ENCODE data around the gene GPR75.
"Not testable (repeated sequence)": the region's sequence is repeated elsewhere in the genome, so short reads cannot be mapped to it uniquely, and the experiment has no call there.

The GPR75 gene

GRCh38 chr2:53856272-53856671 lies 3.5 kb downstream of the GPR75 start:
- H3K27me3 ChIP-seq (ENCODE audit: insufficient read depth, insufficient read length) = no peaks in the 10 kb centered on the region
- H3K36me3 ChIP-seq (ENCODE audit: insufficient read depth, insufficient read length, low read length) = peaks cover 25% of the 10 kb centered on the region
- no peaks in the 10 kb centered on the region for H3K9me3 ChIP-seq (ENCODE audit: insufficient read depth, low read length)
- no peak for TF ChIP-seq ZNF274 (IDR thresholded peaks at IDR 0.05; ENCODE audit: low read depth, low read length)
- no peak for TF ChIP-seq SUZ12 (IDR thresholded peaks at IDR 0.05; ENCODE audit: extremely low read depth, insufficient read depth, insufficient read length)
- no peak for TF ChIP-seq YY1 (IDR thresholded peaks at IDR 0.05; ENCODE audit: insufficient read depth, insufficient read length)
- DNase-seq (ENCODE audit: low read depth, low spot score) = no peak
- H3K4me1 ChIP-seq (ENCODE audit: insufficient read depth, insufficient read length) = no peaks in the 10 kb centered on the region
- no peak overlapping the region for H3K4me3 ChIP-seq (ENCODE audit: insufficient read length, low read depth)
- no peak overlapping the region for H3K9ac ChIP-seq (ENCODE audit: insufficient read length, low read depth)

- no peak for DNase-seq (ENCODE audit: low read depth, low spot score)
- Histone ChIP-seq H3K4me1 (ENCODE audit: insufficient read depth, insufficient read length) (no peaks in the 10 kb centered on the region), H3K9ac (ENCODE audit: insufficient read length, low read depth) (no peak overlapping the region), H3K9me3 (ENCODE audit: insufficient read depth, low read length) (no peaks in the 10 kb centered on the region), H3K27me3 (ENCODE audit: insufficient read depth, insufficient read length) (no peaks in the 10 kb centered on the region), H3K4me3 (ENCODE audit: insufficient read length, low read depth) (no peak overlapping the region), H3K36me3 (ENCODE audit: insufficient read depth, insufficient read length, low read length) (peaks cover 22% of the 10 kb centered on the region)
- TF ChIP-seq ZNF274 (IDR thresholded peaks at IDR 0.05; ENCODE audit: low read depth, low read length) = no peak
- no peak for TF ChIP-seq SUZ12 (IDR thresholded peaks at IDR 0.05; ENCODE audit: extremely low read depth, insufficient read depth, insufficient read length)
- TF ChIP-seq YY1 (IDR thresholded peaks at IDR 0.05; ENCODE audit: insufficient read depth, insufficient read length) = no peak
These were observed 5.1 kb downstream of the GPR75 start for GRCh38 chr2:53854678-53855077.

GRCh38 chr2:53852532-53852931 lies 7.2 kb downstream of the GPR75 start:
- Histone ChIP-seq H3K4me1 (ENCODE audit: insufficient read depth, insufficient read length) (no peaks in the 10 kb centered on the region), H3K27me3 (ENCODE audit: insufficient read depth, insufficient read length) (no peaks in the 10 kb centered on the region), H3K9me3 (ENCODE audit: insufficient read depth, low read length) (no peaks in the 10 kb centered on the region), H3K9ac (ENCODE audit: insufficient read length, low read depth) (no peak overlapping the region), H3K36me3 (ENCODE audit: insufficient read depth, insufficient read length, low read length) (peaks cover 22% of the 10 kb centered on the region), H3K4me3 (ENCODE audit: insufficient read length, low read depth) (no peak overlapping the region)
- DNase-seq (ENCODE audit: low read depth, low spot score) = no peak
- TF ChIP-seq ZNF274 (IDR thresholded peaks at IDR 0.05; ENCODE audit: low read depth, low read length) (no peak), YY1 (IDR thresholded peaks at IDR 0.05; ENCODE audit: insufficient read depth, insufficient read length) (no peak), SUZ12 (IDR thresholded peaks at IDR 0.05; ENCODE audit: extremely low read depth, insufficient read depth, insufficient read length) (no peak)

GRCh38 chr2:53851052-53851757 lies 8.6 kb downstream of the GPR75 start:
- H3K4me3 ChIP-seq (ENCODE audit: insufficient read length, low read depth); H3K4me1 ChIP-seq (ENCODE audit: insufficient read depth, insufficient read length); H3K27me3 ChIP-seq (ENCODE audit: insufficient read depth, insufficient read length); H3K9ac ChIP-seq (ENCODE audit: insufficient read length, low read depth); DNase-seq (ENCODE audit: low read depth, low spot score); H3K9me3 ChIP-seq (ENCODE audit: insufficient read depth, low read length): not testable (repeated sequence)
- H3K36me3 ChIP-seq (ENCODE audit: insufficient read depth, insufficient read length, low read length) = peaks cover 22% of the 10 kb centered on the region

- Histone ChIP-seq H3K27me3 (ENCODE audit: insufficient read depth, insufficient read length) (no peaks in the 10 kb centered on the region), H3K4me3 (ENCODE audit: insufficient read length, low read depth) (no peak overlapping the region), H3K4me1 (ENCODE audit: insufficient read depth, insufficient read length) (no peaks in the 10 kb centered on the region), H3K9ac (ENCODE audit: insufficient read length, low read depth) (no peak overlapping the region), H3K36me3 (ENCODE audit: insufficient read depth, insufficient read length, low read length) (peaks cover 4% of the 10 kb centered on the region), H3K9me3 (ENCODE audit: insufficient read depth, low read length) (no peaks in the 10 kb centered on the region)
- TF ChIP-seq SUZ12 (IDR thresholded peaks at IDR 0.05; ENCODE audit: extremely low read depth, insufficient read depth, insufficient read length) (no peak), YY1 (IDR thresholded peaks at IDR 0.05; ENCODE audit: insufficient read depth, insufficient read length) (no peak), ZNF274 (IDR thresholded peaks at IDR 0.05; ENCODE audit: low read depth, low read length) (no peak)
- no peak for DNase-seq (ENCODE audit: low read depth, low spot score)
These were observed 11.7 kb downstream of the GPR75 start for GRCh38 chr2:53848062-53848461.

GRCh38 chr2:53843595-53843994 lies 16.2 kb downstream of the GPR75 start:
- Histone ChIP-seq H3K27me3 (ENCODE audit: insufficient read depth, insufficient read length) (no peaks in the 10 kb centered on the region), H3K9me3 (ENCODE audit: insufficient read depth, low read length) (no peaks in the 10 kb centered on the region), H3K36me3 (ENCODE audit: insufficient read depth, insufficient read length, low read length) (no peaks in the 10 kb centered on the region), H3K9ac (ENCODE audit: insufficient read length, low read depth) (no peak overlapping the region), H3K4me3 (ENCODE audit: insufficient read length, low read depth) (no peak overlapping the region), H3K4me1 (ENCODE audit: insufficient read depth, insufficient read length) (no peaks in the 10 kb centered on the region)
- no peak for DNase-seq (ENCODE audit: low read depth, low spot score)
- TF ChIP-seq YY1 (IDR thresholded peaks at IDR 0.05; ENCODE audit: insufficient read depth, insufficient read length) (no peak), ZNF274 (IDR thresholded peaks at IDR 0.05; ENCODE audit: low read depth, low read length) (no peak), SUZ12 (IDR thresholded peaks at IDR 0.05; ENCODE audit: extremely low read depth, insufficient read depth, insufficient read length) (no peak)

- Histone ChIP-seq H3K36me3 (ENCODE audit: insufficient read depth, insufficient read length, low read length) (no peaks in the 10 kb centered on the region), H3K27me3 (ENCODE audit: insufficient read depth, insufficient read length) (no peaks in the 10 kb centered on the region), H3K4me1 (ENCODE audit: insufficient read depth, insufficient read length) (no peaks in the 10 kb centered on the region), H3K4me3 (ENCODE audit: insufficient read length, low read depth) (no peak overlapping the region), H3K9me3 (ENCODE audit: insufficient read depth, low read length) (no peaks in the 10 kb centered on the region), H3K9ac (ENCODE audit: insufficient read length, low read depth) (no peak overlapping the region)
- DNase-seq (ENCODE audit: low read depth, low spot score) = no peak
- TF ChIP-seq ZNF274 (IDR thresholded peaks at IDR 0.05; ENCODE audit: low read depth, low read length) = no peak
- no peak for TF ChIP-seq SUZ12 (IDR thresholded peaks at IDR 0.05; ENCODE audit: extremely low read depth, insufficient read depth, insufficient read length)
- no peak for TF ChIP-seq YY1 (IDR thresholded peaks at IDR 0.05; ENCODE audit: insufficient read depth, insufficient read length)
These were observed 16.9 kb downstream of the GPR75 start for GRCh38 chr2:53842891-53843290.

- H3K4me1 ChIP-seq (ENCODE audit: insufficient read depth, insufficient read length); H3K9me3 ChIP-seq (ENCODE audit: insufficient read depth, low read length); DNase-seq (ENCODE audit: low read depth, low spot score); H3K4me3 ChIP-seq (ENCODE audit: insufficient read length, low read depth); H3K27me3 ChIP-seq (ENCODE audit: insufficient read depth, insufficient read length); H3K9ac ChIP-seq (ENCODE audit: insufficient read length, low read depth); H3K36me3 ChIP-seq (ENCODE audit: insufficient read depth, insufficient read length, low read length): not testable (repeated sequence)
These were observed 18.1 kb downstream of the GPR75 start for GRCh38 chr2:53841651-53842050.

All from NT2/D1 (cell line).